Colonic mucosa (tissue), 4 donors: ENCODE measurements around the gene NDUFA7. TPM values are rescaled to one million over a fixed set of nuclear protein-coding genes. Genes with fewer than 3 reads are reported as not detected.

Experiments used
- DNase-seq: peaks from one replicate; pipeline ENCODE4 v3.0.0-alpha.2; 2020
- H3K27ac ChIP-seq: fragments of 200-600 bp; one replicate; pipeline ENCODE4 v1.8.0; 2021
- H3K27me3 ChIP-seq: fragments of 200-600 bp; one replicate; pipeline ENCODE4 v1.8.0; 2021
- H3K36me3 ChIP-seq: fragments of 200-600 bp; one replicate; pipeline ENCODE4 v1.8.0; 2021
- H3K4me1 ChIP-seq: fragments of 200-600 bp; one replicate; pipeline ENCODE4 v1.8.0; 2021; ENCODE audit warnings: mild to moderate bottlenecking
- H3K4me3 ChIP-seq: fragments of 200-600 bp; one replicate; pipeline ENCODE4 v1.8.0; 2021
- H3K9ac ChIP-seq, 2 donors: one replicate each; pipeline ENCODE4 v1.7.0; 2013; ENCODE audit warnings: control low read depth in 2 of 2, low read depth in 2 of 2, low read length in 2 of 2
- H3K9me3 ChIP-seq: fragments of 200-600 bp; one replicate; pipeline ENCODE4 v1.8.0; 2021
- intact Hi-C: fragments of 100-400 bp; cut with DNase I; formaldehyde crosslinking; loops from one replicate; pipeline ENCODE4 v1.14.1; 2022
- total RNA-seq, 2 donors: library from RNA; stranded (reverse); fragmentation: NEBNext Ultra II Directional in 1 of 2; extraction: Animal tissue kit (Norgen Biotek cat#: 25700) in 1 of 2; gene quantifications; one replicate each; pipeline ENCODE4 v1.2.1, GENCODE V29; 2021
- TF ChIP-seq, protein P1 (sequence below): fragments of 200-600 bp; IDR thresholded peaks from one replicate; pipeline ENCODE4 v1.8.0; 2022; ENCODE audit warnings: antibody characterized with exemption, mild to moderate bottlenecking
- donor health status: healthy.
- donor health status: DM: no; HTN: no; CAD: no.
- donor health status: DM: no; HTN: no; CAD: no.

Gene NDUFA7
- total RNA-seq, 2 donors from 2014 or later, result 57.4 to 58.3 TPM

DNA sequence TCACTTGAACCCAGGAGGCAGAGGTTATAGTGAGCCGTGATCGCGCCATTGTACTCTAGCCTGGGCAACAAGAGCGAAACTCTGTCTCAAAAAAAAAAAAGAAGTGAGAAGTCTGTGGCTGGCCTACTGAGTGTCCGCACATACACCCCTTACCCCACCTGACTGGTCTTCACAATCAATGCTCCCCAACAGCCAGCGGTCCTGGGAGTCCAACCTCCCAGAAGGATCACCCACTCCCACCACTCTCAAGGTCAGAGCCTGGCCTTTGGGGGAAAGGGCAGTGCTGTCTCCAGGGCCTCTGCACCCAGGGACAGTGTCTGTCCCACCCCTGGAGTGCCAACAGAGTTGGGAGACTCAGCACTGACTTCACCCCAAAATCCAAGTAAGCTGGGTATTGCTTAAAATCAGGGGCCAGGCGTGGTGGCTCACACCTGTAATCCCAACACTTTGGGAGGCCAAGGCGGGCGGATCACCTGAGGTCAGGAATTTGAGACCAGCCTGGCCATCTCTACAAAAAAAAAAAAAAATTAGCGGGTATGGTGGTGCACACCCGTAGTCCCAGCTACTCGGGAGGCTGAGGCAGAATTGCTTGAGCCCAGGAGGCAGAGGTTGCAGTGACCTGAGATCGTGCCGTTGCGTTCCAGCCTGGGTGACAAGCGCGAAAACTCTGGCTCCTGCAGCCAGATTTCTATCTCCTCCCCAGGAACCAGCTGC, 10.7 kb downstream of the NDUFA7 start:
- H3K27me3 ChIP-seq, result no peaks in the 10 kb centered on the region
- TF ChIP-seq, protein P1, sequence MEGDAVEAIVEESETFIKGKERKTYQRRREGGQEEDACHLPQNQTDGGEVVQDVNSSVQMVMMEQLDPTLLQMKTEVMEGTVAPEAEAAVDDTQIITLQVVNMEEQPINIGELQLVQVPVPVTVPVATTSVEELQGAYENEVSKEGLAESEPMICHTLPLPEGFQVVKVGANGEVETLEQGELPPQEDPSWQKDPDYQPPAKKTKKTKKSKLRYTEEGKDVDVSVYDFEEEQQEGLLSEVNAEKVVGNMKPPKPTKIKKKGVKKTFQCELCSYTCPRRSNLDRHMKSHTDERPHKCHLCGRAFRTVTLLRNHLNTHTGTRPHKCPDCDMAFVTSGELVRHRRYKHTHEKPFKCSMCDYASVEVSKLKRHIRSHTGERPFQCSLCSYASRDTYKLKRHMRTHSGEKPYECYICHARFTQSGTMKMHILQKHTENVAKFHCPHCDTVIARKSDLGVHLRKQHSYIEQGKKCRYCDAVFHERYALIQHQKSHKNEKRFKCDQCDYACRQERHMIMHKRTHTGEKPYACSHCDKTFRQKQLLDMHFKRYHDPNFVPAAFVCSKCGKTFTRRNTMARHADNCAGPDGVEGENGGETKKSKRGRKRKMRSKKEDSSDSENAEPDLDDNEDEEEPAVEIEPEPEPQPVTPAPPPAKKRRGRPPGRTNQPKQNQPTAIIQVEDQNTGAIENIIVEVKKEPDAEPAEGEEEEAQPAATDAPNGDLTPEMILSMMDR, result no peak
- peaks cover 7% of the 10 kb centered on the region for H3K36me3 ChIP-seq
- peaks cover 6% of the 10 kb centered on the region for H3K4me1 ChIP-seq
- no peak overlapping the region for H3K9ac ChIP-seq
- H3K9me3 ChIP-seq, result no peaks in the 10 kb centered on the region
- no peak overlapping the region for H3K4me3 ChIP-seq
- peak; percentile 16 for DNase-seq
- no peak overlapping the region for H3K27ac ChIP-seq
- intact Hi-C loops, result no loop called here

DNA sequence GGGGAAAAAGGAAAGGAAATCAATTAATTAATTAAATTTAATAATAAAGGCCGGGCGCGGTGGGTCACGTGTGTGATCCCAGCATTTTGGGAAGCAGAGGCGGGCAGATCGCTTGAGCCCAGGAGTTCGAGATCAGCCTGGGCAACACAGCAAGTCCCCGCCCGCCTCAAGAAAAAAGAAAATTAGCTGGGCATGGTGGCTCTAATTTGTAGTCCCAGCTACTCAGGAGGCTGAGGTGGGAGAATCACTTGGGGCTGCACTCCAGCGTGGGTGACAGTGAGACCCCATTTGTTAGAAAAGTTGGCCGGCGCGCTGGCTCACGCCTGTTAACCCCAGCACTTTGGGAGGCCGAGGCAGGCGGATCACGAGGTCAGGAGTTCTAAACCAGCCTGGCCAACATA, 12.3 kb downstream of the NDUFA7 start:
- peak overlapping the region; percentile 58 for H3K4me3 ChIP-seq
- peaks cover 4% of the 10 kb centered on the region for H3K36me3 ChIP-seq
- no peak overlapping the region for H3K9ac ChIP-seq
- TF ChIP-seq, protein P1, result no peak
- H3K27me3 ChIP-seq, result no peaks in the 10 kb centered on the region
- peaks cover 6% of the 10 kb centered on the region for H3K4me1 ChIP-seq
- peak overlapping the region; percentile 12 for H3K27ac ChIP-seq
- DNase-seq, result peak; percentile 23
- intact Hi-C loops, result no loop called here
- no peaks in the 10 kb centered on the region for H3K9me3 ChIP-seq

DNA sequence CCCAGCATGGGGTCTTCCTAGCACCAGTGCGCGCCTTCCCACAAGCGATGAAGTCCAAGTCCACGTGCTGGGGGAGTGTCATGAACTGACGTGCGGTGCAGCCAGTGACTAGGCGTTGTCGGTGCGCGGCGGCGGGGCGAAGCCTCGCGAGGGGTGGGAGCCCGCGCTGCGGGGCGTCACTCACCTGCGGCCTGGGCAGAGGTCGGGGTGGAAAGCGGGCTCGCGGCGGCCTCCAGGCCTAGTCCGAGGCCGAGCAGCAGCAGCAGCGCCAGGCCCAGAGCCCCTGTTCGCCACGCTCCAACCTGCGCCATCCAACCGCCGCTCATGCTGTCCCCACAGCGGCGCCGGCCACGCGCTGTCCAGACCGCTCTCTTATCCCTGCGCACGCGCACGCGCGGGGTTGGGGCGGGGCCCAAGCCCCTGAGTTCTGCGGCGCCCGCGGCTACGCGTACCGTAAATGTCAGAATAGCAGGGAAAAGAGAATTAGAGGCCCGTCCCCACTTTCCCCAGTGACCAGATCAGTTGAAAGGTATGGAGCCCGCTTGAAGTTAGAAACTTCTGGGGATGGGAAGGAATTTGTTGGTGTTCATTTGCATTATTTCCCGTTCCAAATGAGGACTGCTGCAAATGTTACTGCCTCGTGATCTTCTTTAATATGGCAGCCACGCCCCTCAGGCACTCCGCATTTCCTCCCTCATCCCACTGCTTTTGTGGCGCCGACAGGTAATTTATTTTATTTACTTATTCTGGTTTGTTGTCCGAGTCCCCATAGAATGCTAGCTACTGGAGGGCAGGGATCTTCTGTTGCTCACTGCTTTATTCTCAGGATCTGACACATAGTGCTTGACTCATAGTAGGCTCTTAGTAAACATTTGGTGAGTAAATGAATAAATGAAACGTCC, 13.0 kb downstream of the NDUFA7 start, which contains the start of gene CD320:
Gene CD320, minus strand, starts transcription at position 394 of the 902 bp plus-strand sequence. Its CDS starts 68 bp downstream, at position 326.
- peak; percentile 93 for DNase-seq
- peaks cover 6% of the 10 kb centered on the region for H3K4me1 ChIP-seq
- peak within 1 kb of the TSS; percentile 77 for H3K9ac ChIP-seq
- no peaks in the 10 kb centered on the region for H3K36me3 ChIP-seq
- intact Hi-C loops, result no loop called here
- H3K27me3 ChIP-seq, result no peaks in the 10 kb centered on the region
- TF ChIP-seq, protein P1, result no peak
- H3K27ac ChIP-seq, result peak within 1 kb of the TSS; percentile 22
- H3K4me3 ChIP-seq, result peak within 1 kb of the TSS; percentile 58
- H3K9me3 ChIP-seq, result no peaks in the 10 kb centered on the region

DNA sequence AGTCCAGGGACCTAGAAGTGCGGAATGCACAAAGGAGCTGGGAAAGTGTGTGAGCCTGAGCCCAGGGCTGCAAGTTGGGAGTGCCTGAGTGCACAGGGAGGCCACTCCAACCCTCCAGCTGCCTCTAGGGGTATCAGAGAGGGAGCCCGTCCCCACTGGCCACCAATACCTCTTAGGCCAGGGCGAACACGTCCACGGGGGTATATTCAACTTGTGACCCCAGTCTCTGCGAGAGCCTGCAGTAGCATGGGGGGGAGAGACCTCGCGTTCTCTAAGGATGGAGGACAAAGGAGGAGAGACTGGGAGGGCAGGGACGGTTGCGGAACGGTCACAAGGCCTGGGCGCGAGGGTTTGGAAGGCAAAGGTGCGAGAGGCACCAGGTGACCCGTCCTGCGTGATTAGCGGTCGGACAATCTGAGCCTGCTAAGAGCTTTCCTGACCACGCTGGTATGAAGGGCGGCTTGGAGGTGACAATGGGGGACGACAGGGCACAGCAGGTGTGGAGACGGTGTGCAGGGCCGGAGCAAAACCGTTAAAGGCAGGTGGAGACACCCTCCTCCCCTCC, 13.7 kb downstream of the NDUFA7 start:
- intact Hi-C loops, result no loop called here
- H3K27ac ChIP-seq, result peak overlapping the region; percentile 22
- TF ChIP-seq, protein P1, result no peak
- H3K4me3 ChIP-seq, result peak overlapping the region; percentile 58
- peak overlapping the region; percentile 77 for H3K9ac ChIP-seq
- no peaks in the 10 kb centered on the region for H3K36me3 ChIP-seq
- no peaks in the 10 kb centered on the region for H3K9me3 ChIP-seq
- peak; percentile 45 for DNase-seq
- peaks cover 6% of the 10 kb centered on the region for H3K4me1 ChIP-seq
- no peaks in the 10 kb centered on the region for H3K27me3 ChIP-seq
